ENCODE results near the gene PPM1F. TPM values are rescaled to one million over a fixed set of nuclear protein-coding genes. Genes with fewer than 3 reads are reported as not detected.

Gene PPM1F
- total and polyA plus RNA-seq, 10 of the 15 experiments (the other 5 are each of a cell fraction or from before 2014, with no cell fraction given) = 0.55 to 26.3 (median 9.7) TPM

GRCh38 chr22:21904250-21904789 is 48.3 kb downstream of the PPM1F start (continued):
- TF ChIP-seq EZH2 (IDR thresholded peaks at IDR 0.05; ENCODE audit: borderline replicate concordance, control insufficient read depth, low read depth, low read length) = no peak
- TF ChIP-seq MYB (IDR thresholded peaks at IDR 0.05; ENCODE audit: borderline replicate concordance, low read depth, low read length) = no peak
- TF ChIP-seq IRF3 (IDR thresholded peaks at IDR 0.05) = no peak
- no peak for TF ChIP-seq MTA2 (IDR thresholded peaks at IDR 0.05; ENCODE audit: low read depth)
- no peak for TF ChIP-seq IRF5 (IDR thresholded peaks at IDR 0.05; ENCODE audit: borderline replicate concordance)
- no peak for TF ChIP-seq EED (IDR thresholded peaks at IDR 0.05; ENCODE audit: low read depth)

GRCh38 chr22:21903283-21903682 is 49.4 kb downstream of the PPM1F start:
- intact Hi-C loops (cut with micrococcal nuclease; ENCODE audit: unreplicated experiment) (loop anchor here (2.0 kb wide), 1 partner anchor 34 kb away; no protein-coding TSS in a partner anchor), in situ Hi-C loops (cut with MboI) (no loop called here)
- no peak overlapping the region for H3K9ac ChIP-seq (ENCODE audit: control insufficient read depth, insufficient read depth, low read length)
- no peaks in the 10 kb centered on the region for H3K9me3 ChIP-seq (replicated peaks; ENCODE audit: control insufficient read depth, insufficient read depth, low read length)
- H3K4me1 ChIP-seq (ENCODE audit: control insufficient read depth, insufficient read depth, low read length) = peaks cover 5% of the 10 kb centered on the region; the same call in 1 of the 2 replicates
- FAIRE-seq (no peak), ATAC-seq (no peak), DNase-seq (ENCODE audit: low read depth, low spot score) (no peak)
- H3K4me3 ChIP-seq = no peak overlapping the region
- RAD21 ChIA-PET (ENCODE audit: unreplicated experiment) = interaction anchor here (1.1 kb wide), 1 partner anchor 132 kb away, joined by 3 read pairs; no protein-coding TSS in a partner anchor
- no TSS peak for BruUV-seq (replicated peaks)
- SMC1A ChIA-PET (ENCODE audit: uncharacterized antibody, unreplicated experiment) = interaction anchor here (1.3 to 1.4 kb wide), 2 partner anchors 69 to 196 kb away, joined by 3 to 4 read pairs; no protein-coding TSS in a partner anchor
- CTCF ChIA-PET = no interaction called here
- H3K27me3 ChIP-seq (replicated peaks in 1 of 2; ENCODE audit: control insufficient read depth in 2 of 2, insufficient read depth in 2 of 2, low read length in 1 of 2) = no peaks in the 10 kb centered on the region; a peak in 1 of 4 replicates
- H3K79me2 ChIP-seq (ENCODE audit: control insufficient read depth, insufficient read depth, low read length) = no peaks in the 10 kb centered on the region
- H3K36me3 ChIP-seq (ENCODE audit: control insufficient read depth in 2 of 2, insufficient read depth in 2 of 2, low read length in 1 of 2) = no peaks in the 10 kb centered on the region
- WGBS (ENCODE audit: insufficient coverage, insufficient replicate concordance, low lambda C conversion rate, missing lambda C conversion rate) = 66% methylated on average over 4 of the region's 4 CpGs
- no peaks in the 10 kb centered on the region for H4K20me1 ChIP-seq (ENCODE audit: control insufficient read depth, insufficient read depth)
- POLR2A ChIA-PET = no interaction called here
- no peak overlapping the region for H3K27ac ChIP-seq (ENCODE audit: control insufficient read depth, insufficient read depth)
- no peak overlapping the region for H3K4me2 ChIP-seq (ENCODE audit: control insufficient read depth, insufficient read depth)
- H2AFZ ChIP-seq (ENCODE audit: control insufficient read depth, low read depth, low read length) = no peak overlapping the region
- TF ChIP-seq ESRRA (IDR thresholded peaks at IDR 0.05; ENCODE audit: low read length) (no peak), ZBED1 (IDR thresholded peaks at IDR 0.05; ENCODE audit: borderline replicate concordance) (no peak), MTA3 (IDR thresholded peaks at IDR 0.05; ENCODE audit: borderline replicate concordance, low read length) (no peak), TARDBP (IDR thresholded peaks at IDR 0.05; ENCODE audit: borderline replicate concordance) (no peak), KLF5 (IDR thresholded peaks at IDR 0.05; ENCODE audit: partially characterized antibody) (no peak), SREBF1 (IDR thresholded peaks at IDR 0.05; ENCODE audit: low read length) (no peak), ZNF384 (IDR thresholded peaks at IDR 0.05; ENCODE audit: borderline replicate concordance, low read depth, low read length) (no peak), SMAD5 (IDR thresholded peaks at IDR 0.05; ENCODE audit: low read depth) (no peak), TCF7 (IDR thresholded peaks at IDR 0.05; ENCODE audit: borderline replicate concordance) (no peak), ZBTB11 (CRISPR knock-in tag; IDR thresholded peaks at IDR 0.05) (no peak), TAF1 (IDR thresholded peaks at IDR 0.05; ENCODE audit: borderline replicate concordance, low read depth, low read length) (no peak), NFYB (IDR thresholded peaks at IDR 0.05; ENCODE audit: insufficient read depth, low read depth, low read length) (no peak), FOXK2 (IDR thresholded peaks at IDR 0.05) (no peak)

Measured in GM12878 (cell line).